GM03348 (cell line): ENCODE measurements around the gene PXYLP1.

ENCODE experiments used
- DNase-seq: peaks from one replicate; pipeline ENCODE4 v3.0.0; 2012; ENCODE audit warnings: low spot score

PXYLP1 gene

DNA sequence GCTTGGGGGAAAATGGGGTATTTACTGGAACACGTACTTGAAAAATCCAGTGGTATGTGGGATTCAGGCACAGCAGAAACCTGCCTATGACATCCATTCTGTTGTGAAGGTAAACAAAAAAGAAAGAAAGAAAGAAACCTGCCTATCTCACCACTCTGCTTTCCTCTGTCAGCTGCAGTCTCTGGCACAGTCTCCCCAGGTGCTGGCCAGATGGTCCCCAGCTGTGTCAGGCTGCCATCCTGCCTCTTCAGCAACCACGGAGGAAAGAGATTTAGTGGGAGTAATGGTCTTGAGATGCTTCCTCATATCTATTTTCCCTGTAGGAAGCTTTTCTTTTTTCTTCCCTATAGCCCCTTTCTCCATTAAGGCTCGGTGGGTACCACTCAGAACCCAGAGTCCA lies 2.5 kb upstream of the PXYLP1 start:
- DNase-seq = no peak

DNA sequence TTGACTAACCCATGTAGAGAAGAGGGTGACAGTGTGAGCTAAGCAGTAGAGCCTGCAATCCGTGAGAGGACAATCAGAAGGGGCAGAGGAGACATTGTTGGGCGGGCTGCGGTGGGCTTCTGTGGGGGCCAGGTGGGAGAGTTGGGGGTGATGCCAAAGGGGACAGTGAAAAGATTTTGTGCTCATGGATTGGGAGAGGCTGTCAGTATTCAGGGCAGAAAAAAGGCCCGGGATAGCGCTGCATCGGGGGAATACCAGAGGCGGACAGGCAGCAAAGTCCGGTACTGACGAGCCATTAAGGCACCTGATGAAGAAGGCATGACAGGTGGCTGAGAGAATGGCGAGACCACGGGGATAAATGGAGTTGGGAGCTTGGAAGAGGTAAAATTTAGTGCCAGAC lies 1.3 kb upstream of the PXYLP1 start:
- DNase-seq = no peak

DNA sequence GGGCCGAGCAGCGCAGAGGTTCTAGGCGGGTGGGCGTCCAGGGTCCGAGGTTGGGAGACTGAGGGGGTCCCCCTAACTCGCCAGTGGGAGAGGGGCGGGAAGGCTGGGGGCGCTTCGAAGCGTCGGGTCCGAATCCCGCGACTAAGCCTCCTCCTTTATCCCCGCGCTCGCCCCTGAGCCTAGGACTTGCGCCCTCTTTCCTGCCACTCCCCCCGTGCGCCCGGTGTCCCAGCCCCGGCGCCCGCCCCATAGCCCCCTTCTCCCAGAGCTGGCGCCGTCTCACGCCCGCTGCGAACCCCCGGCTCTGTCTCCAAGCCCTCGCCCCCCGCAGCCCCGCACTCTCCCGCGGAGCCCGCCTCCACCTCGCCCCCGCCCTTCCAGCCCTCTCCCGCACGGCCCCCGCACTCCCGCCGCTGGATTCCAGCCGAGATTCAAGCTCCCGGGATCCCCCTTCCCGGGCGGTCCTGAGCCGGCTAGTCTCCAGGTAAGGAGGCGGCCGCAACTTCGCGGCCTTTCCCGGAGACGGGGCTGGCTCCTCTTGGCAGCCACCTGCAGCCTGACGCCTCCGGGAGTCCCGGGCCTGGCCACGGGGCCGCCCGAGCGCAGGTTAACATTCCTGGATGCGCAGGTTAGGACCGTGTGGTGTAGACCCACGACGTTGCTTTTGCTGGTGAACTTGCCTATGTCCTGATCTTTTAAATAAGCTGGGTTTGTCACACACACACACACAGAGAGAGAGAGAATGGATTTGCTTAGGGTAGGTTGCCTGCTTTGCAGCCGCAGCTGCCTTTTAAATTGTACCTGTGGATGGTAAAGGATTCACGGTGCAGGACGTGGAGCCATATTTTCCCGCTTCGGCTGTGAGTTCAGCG lies 563 bp downstream of the PXYLP1 start:
- DNase-seq = peak; percentile 45

DNA sequence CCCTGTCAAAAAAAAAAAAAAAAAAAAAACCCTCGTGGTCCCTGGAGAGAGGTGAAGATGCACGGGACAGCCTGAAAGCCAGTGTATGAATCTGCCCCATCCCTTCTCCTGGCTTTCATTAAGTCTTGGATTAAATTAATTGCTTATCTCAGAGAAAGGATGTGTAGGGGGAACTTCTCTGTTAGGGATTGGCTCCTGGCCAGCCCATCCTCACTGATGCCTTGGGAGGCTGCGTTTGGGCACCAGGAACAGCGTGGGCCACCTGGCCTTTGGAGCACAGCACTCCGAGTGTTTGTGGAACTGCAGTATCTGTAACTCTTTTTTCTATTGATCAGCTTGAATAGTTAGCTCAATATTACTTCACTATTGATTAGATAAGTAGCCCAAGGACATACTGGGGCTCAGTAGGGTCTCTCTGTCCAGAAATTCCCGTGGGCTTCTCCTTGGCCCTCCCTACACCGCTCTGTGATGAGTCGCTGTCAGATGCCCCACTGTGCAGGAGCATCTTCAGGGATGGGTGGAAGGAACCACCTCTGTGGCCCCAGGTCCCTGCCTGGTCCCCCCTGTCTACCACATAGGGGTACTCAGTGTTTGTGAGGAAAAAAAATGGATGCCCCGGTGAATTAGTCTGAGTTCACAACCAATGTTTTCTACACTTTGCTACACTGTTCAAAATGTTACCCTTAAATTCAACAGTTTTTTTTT lies 2.0 kb downstream of the PXYLP1 start:
- DNase-seq = no peak

DNA sequence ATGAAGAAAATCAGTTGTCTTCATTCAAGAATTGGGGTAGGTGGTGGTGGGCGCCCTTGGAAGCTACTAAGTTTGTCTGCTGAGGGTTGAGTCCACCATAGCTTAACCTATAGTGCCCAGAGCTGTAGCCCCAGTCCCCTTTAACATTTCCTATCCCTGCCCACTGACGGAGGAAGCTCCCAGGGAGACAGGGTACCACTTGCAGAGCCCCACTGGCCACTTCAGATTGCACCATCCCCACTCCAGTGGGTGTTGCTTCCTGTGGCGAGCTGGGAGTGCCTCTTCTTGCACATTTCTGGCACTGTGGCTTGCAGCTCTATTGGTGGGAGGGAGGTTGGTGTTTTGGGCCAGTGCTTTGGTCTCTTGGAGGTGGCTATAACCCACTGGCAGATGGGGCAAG lies 2.7 kb downstream of the PXYLP1 start:
- no peak for DNase-seq

DNA sequence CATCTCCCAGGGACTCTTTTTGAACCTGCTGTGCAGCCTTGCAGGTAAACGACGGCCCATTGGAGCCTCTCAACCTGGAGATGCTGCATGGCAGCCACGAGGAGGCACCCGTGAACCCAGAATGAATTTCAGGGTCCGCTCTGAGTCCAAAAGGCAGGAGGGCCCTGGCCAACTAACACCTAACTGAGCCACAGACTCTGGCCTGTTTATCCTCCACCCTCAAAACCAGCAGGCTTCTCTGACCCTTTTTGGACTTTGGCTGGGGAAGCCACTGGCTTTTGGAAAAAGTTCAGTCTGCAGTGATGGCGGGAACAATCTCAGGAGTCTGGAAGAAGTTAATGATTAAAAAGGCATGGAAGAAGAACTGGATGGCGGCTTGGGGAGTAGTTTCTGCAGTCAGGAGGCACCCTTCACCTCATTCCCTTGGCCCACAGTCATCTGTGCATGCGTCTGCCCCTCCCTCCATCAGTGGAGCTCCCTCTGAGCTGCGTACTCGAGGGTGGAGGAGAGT lies 4.1 kb downstream of the PXYLP1 start:
- no peak for DNase-seq

DNA sequence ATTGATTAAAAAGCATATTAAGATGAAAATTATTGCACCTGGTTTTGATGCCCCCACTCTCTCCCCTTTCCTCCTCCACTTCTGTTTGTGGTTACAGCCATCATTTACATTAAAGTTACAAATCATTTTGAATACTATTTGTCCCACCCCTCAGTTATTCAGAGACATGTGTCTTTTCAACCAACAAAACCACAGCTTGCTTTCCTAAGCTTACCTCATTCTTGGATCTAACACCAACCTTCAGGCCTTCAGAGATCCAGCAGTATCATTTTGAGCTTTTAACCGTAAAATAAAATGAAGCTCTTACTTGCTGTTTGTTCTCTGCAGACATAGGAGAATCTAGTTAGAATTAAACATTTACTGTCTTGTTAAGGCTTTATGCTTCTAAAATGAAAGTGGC lies 4.7 kb downstream of the PXYLP1 start:
- DNase-seq = no peak

DNA sequence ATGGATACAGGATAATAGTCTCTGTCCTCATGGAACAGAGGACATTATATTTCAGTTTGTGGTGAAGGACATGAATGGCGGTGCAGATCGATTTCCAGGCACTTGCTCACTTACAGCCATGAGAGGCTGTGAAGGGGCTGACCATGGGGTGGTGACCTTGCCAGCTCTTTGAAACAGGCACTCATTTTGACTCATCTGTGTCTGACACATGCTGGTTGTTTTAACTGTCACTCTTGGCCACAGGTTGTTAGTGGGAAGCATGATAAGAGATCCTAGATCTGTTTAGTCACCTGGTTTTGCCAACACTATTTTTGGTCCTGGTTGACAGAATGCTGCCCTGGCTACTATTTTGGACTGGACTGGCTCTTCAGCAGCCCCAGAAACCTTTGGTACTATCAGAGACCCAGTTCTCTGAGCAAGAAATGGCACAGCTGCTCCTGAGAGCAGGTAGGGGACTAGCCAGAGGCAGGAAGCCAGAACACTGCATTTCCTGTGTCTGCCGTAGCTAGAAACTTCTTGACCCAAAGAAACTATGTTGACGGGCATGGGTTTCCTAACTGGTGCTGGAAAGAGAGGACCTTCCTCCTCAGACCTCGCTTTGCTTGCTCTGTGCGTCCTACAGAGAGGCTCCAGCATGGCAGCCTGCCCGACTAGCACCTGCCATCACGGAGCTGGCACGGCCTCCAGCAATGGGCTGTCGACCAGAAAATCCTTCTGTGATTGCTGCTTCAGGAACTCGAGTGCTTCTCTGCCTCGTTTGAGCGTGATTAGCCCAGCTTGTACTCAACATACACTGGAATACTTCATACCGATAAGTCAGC lies 6.3 kb downstream of the PXYLP1 start:
- DNase-seq = no peak

DNA sequence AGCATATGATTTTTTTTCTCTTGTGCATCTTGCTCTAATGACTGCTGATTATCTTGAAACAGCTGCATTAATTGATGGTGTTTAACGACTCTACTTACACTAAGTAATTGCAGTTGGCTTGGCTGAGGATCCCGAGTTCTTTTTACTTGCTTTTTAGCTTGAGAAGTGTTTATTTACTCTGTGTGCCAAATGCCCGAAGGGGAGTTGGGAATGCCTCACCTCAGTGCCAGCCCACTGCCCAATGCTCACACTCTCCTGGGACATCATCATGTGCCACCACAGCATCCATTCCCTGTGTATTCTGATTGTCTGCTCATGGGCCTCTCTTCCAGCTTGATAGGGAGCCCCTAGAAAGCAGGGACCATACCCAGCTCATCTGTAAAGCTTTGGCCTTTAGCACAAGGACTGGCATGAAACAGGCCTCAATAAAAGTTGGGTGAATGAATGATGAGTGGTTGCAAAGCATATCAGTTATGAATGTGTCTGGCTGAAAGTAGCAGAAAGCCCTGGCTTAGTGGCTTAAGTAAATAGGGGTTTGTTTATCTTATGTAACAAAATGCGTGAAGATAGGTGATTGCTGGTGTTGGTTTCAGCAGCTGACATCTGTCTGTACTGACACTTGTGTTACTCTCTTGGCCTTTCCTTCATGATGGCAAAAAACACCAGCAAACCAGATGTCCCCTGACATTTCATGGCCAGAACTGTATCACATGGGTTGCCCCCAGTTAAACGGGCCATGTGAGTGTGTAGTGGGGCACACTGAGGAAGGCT lies 8.1 kb downstream of the PXYLP1 start:
- DNase-seq = no peak

DNA sequence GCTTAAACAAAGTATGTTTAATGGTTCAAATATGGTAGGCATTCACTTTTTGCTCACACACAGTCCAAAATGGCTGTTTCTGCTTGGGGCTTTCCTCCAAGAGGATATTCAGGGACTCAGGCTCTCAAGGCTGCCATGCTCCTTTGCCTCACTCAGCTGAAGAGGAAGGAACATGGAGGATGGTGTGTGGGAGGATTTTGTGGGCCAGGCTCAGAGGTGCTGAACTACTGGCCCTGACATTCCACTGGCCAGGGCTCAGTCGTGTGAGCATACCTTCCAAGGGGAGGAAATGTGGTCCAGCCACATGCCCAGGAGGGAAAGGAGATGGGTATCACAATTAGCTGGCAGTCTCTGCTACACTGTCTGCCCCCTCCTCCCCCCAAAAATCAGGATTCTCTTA lies 8.7 kb downstream of the PXYLP1 start:
- DNase-seq = no peak

DNA sequence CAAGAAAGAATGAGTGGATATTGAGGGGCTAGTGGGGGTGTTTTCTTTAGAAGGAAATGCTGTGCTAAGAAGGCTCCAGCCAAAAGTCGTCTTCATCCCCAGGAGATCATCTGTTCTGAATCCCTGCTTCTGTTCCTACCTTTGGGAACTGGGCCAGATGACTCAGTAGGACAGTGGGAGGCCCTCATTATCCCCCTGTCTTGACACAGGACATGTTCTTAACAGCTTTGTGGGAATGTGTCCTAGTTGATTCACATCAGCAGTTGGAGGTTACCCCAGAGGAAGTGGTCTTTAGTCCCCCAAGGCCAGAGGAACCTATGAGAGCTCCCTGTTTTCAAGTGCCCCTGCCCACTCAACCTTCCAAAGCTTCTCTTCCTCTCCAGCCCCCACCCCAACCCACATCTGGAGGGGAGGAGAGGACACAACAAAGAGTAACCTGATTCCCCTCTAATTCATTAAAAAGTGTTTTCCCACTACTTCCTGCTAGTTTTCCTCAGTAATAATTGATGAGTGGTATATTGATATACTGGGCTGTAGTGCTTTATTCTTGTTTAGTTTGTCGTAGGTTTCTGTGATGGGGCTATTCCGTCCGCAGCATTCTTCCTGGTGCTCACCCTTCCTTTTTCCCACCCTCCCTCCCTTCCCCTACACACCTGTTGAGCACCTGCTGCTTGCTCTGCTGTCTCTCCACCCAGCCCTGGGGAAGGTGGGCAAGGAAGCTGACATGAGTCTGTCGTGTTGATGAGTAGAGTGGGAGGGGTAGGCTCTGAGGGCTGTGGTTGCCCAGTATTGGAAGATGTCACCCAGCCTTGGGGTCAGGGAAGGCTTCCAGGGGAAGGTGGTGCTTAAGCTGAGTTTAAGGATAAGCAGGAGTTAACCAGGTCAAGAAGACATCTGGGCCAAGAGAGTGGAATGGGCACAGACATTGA lies 9.3 kb downstream of the PXYLP1 start:
- peak; percentile 44 for DNase-seq

DNA sequence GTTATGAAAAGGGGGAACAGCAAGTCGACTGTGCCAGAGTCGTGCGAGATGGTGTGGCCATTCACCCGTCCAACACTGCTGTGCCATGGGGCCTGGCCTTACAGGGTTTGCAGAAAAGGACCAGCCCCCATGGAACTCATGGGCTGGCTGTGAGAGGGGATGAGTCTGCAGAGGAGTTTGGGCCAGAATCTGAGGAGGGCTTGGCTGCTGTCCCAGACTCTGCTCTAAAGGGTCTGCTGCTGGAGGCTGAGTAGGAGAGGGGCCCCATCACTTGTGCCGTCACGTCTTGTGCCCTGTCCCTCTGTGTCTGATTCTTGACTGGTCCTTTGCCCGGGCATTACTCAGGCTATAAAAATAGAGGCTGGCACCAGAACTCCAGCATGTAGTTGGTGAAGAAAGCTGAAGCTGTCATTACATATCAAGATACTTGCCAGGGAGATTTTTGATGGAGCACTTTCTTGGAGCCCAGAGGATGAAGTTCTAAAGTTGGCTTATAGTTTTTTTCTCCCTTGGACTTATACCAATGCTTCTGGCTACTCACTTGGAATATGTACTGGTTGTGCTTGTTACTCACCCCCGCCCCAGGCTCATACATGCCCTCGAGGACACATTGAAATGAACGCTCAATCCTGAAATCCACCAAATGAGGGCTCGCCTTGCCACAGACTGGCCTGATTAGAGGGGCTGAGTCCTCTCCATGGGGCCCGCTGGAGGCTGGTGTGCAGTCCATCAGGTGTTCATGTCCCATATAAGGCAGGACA lies 10.2 kb downstream of the PXYLP1 start:
- DNase-seq = peak; percentile 48

DNA sequence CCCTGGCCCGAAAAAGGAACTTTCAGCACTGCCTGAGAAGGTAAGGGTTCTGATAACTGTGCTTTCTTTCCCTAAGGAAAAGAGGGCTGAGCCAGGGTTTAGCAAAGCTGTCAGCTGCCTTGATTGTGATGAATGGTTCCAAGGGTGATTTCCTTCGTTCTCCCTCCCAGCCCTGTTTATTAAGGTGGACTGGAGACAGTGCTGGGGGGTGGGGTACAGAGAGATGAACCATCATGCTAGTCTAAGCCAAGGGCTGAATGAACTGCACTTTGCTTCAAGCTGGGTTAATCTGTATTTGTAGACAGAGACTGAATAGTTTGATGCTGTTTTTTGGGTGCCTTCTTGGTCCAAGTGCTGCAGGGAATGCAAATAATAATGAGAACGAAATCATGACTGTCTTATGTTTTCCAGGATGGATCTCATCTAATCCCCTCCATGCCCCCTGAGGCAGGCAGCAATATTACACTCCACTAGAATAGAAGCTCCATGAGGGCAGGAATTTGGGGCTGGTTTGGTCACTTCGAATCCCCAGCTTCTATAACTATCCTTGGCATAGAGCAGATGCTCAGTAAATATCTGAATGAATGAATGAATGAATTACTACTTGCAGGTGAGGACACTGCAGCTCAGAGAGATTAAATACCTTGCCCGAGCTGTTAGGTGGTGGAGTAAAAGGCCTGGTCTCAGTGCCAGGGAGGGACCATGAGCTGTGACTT lies 10.9 kb downstream of the PXYLP1 start:
- DNase-seq = no peak

DNA sequence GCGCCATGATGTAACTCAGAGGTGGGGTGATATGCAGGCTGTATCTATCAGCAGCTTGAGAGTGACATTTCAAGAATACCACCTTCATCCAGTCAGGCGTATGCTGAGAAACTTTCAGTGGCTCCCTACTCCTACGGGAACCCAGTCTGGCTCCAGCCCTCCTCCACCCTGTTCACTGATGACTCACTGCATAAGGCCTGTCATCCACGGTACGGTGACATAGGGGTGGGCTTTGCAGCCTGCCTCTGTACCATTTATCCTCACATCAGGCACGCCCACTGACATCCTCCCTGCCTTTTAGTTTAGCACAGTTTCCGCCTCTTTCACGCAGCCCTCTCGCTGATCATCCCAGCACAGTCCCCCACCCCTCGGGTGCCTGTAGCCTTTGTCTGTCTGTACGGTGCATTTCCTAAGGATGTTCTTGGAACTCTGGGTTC lies 11.7 kb downstream of the PXYLP1 start:
- peak; percentile 30 for DNase-seq

DNA sequence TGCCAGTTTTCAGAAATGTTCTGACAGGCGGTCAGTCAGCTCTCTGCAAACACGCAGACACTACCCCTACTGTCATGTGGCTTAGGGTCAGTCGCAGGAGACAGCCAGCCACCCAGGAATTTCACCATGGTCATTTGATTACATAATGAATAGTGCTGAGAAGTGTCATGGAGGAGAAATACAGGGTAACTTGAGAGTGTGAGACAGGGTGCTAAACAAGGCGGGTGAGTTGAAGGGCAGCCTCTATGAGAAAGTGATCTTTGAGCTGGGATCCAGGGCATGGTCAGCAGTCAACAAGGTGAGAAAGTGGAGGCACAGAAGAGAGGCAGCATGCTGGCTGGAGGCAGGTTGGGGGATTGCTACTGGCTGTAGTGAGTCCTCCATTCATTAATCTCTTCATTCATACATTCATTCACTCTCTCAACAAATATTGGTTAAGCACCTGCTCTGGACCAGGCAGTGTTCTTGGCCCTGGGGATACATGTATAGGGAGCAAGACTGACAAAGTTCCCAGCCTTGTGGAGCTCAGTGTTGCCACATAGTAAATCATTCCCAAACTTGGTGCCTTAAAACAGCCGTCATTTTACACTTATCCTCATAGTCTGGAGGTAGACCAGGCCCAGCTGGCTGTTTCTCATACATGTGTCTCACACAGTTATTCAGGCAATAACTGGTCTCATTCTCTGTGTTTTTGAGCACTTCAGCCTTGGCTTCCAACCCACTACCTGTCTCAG lies 14.8 kb downstream of the PXYLP1 start:
- no peak for DNase-seq

DNA sequence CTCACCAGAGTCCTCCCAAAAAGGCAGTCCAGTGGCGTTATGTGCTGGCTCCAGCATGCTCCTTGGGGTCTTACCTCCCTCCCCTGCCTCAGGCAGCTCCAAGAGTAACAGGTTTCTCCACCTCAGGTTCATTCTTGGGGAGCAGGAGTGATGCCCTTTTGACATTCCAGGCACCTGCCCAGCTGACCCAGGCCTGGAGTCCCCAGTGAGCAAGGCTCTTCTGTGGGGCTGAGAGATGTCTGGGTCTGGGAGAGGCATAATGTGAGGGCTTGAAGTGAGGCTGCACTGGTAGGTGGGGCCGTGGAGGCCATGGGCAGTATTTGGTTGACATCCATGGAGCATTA lies 15.3 kb downstream of the PXYLP1 start:
- DNase-seq = no peak

DNA sequence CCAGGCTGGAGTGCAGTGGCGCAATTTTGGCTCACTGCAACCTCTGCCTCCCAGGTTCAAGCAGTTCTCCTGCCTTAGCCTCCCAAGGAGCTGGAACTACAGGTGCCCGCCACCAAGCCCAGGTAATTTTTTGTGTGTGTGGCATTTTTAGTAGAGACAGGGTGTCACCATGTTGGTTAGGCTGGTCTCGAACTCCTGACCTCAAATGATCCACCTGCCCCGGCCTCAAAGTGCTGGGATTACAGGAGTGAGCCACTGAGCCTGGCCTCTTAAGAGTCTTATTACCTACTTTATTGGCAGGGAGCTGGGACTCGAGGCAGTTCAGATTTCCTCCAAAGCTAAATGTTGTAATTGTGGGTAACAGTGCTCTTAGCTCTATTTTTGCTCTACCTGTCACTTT lies 16.4 kb downstream of the PXYLP1 start:
- no peak for DNase-seq

DNA sequence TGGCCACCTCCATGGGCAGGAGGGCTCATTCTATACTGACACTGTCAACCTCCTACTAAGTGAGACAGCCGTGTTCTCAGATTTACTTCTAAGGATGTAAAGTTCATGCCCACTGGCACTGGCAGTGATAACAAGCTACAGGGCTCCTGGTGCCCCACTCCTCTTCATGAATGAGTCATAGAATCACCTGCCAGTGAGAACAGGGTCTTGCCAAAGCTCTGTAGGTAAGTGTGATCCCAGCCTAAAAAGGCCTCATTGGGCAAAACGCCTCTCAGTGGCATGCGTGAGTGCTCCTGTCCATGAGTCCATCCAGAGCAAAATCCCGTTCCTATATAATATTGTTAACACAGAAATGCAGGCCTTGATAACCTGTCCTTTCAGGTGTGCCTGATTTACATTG lies 17.4 kb downstream of the PXYLP1 start:
- DNase-seq = no peak

DNA sequence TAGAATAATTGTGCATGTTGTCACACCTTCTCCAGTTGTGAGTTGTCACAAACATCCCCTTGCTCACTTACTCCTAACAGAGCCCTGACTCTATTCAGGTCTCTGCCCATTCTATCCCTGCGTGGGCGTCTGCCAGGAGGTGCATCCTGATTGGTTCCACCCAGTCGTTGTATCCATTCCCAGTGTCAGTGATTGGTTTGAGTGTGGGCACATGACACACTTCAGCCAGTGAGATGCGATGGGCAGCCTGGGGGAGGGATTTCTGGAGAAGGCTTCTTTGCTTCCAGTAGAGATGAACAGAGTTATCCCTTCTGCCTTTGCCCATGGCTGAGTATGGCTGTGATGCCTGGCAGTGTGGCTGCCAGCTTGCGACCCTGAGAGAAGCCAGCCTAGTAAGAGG lies 18.7 kb downstream of the PXYLP1 start:
- DNase-seq = no peak
